SU-DHL-6 (cell line): ENCODE results near the gene LITAFD.

Experiments
- EZH2phosphoT487 ChIP-seq: fragments of 200-600 bp; sonication (generic), shearing (Covaris generic); conservative IDR thresholded peaks from 2 replicates; pipeline ENCODE4 v1.6.1; 2018; ENCODE audit warnings: mild to moderate bottlenecking, antibody characterized with exemption, low read length, moderate library complexity, mixed read lengths
- TF ChIP-seq, protein P1 (sequence below): fragments of 200-600 bp; sonication (generic); IDR thresholded peaks from one replicate; pipeline ENCODE4 v1.5.1; 2017; ENCODE audit warnings: antibody characterized with exemption, mild to moderate bottlenecking, low read length, moderate library complexity; ENCODE audit not compliant: insufficient read depth, poor library complexity, severe bottlenecking

DNA sequence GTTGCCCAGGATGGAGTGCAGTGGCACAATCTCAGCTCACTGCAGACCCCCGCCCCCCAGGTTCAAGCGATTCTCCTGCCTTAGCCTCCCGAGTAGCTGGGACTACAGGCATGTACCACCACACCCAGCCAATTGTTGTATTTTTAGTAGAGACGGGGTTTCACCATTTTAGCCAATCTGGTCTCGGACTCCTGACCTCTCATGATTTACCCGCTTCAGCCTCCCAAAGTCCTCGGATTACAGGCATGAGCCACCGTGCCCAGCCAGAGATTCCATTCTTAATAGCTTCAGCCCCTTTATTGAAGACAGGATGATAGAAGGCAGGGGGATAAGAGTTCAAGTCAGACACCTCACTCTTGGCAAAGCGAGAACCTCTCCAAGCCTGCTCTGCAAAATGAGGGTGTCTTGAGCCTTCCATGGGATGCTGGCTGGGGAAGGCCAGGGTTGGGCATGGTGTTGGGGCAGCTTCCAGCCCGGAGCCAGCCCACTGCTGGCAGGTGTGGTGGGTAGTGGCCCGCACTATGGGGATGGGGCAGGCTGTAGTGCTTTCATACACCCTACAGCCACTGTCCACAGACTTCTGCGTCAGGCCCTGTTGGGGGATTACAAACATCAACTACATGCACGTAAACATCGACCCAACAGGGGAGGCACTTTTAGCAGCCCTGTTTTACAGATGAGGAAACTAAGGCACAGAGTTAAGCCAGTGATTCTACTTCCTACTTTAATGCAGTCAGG, 16.8 kb upstream of the LITAFD start:
- TF ChIP-seq, protein P1, sequence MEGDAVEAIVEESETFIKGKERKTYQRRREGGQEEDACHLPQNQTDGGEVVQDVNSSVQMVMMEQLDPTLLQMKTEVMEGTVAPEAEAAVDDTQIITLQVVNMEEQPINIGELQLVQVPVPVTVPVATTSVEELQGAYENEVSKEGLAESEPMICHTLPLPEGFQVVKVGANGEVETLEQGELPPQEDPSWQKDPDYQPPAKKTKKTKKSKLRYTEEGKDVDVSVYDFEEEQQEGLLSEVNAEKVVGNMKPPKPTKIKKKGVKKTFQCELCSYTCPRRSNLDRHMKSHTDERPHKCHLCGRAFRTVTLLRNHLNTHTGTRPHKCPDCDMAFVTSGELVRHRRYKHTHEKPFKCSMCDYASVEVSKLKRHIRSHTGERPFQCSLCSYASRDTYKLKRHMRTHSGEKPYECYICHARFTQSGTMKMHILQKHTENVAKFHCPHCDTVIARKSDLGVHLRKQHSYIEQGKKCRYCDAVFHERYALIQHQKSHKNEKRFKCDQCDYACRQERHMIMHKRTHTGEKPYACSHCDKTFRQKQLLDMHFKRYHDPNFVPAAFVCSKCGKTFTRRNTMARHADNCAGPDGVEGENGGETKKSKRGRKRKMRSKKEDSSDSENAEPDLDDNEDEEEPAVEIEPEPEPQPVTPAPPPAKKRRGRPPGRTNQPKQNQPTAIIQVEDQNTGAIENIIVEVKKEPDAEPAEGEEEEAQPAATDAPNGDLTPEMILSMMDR: no peak
- TF ChIP-seq EZH2phosphoT487: no peak
